B cell (primary cell): ENCODE measurements around the gene OSTC. TPM values are rescaled to one million over a fixed set of nuclear protein-coding genes. Genes with fewer than 3 reads are reported as not detected.
A peak's percentile ranks its signal among the peaks of the same experiment; 100 is the strongest.

Experiments
- ATAC-seq: fragments of 200-7000 bp; cut with Tn5 transposase; one replicate; pipeline ENCODE4 v1.10.0; 2021; ENCODE audit warnings: low read depth, mild to moderate bottlenecking, moderate number of reproducible peaks, moderate library complexity
- CTCF ChIA-PET: fragments of 350-600 bp; sonication (Branson Sonifier 250); formaldehyde crosslinking; loops from one replicate; lab custom pipeline; 2021; ENCODE audit warnings: antibody characterized with exemption, inconsistent platforms; lab: Charles Lee
- POLR2A ChIA-PET: fragments of 350-600 bp; sonication (Branson Sonifier 250); formaldehyde crosslinking; loops from one replicate; lab custom pipeline; 2021; ENCODE audit warnings: antibody characterized with exemption; lab: Charles Lee
- DNase-seq: peaks from one replicate; pipeline ENCODE4 v3.0.0; 2013
- H2AFZ ChIP-seq: 2 replicates; pipeline ENCODE4 v1.6.1; 2012; ENCODE audit warnings: mild to moderate bottlenecking, low read depth, low read length; ENCODE audit not compliant: insufficient read depth, poor library complexity, severe bottlenecking
- H3K27ac ChIP-seq, 2 donors: 1 replicate in 1 of 2; 2 replicates in 1 of 2; pipeline ENCODE4 v1.5.1; 2012 to 2013; ENCODE audit warnings: low read length in 2 of 2, mild to moderate bottlenecking in 2 of 2, moderate library complexity in 1 of 2
- H3K27me3 ChIP-seq, 4 experiments: fragments of 200-600 bp in 1 of 4; sonication (generic) in 1 of 4; replicated peaks in 1 of 4; 1 replicate in 2 of 4; 2 replicates in 2 of 4; pipeline versions ENCODE4 v1.6.1 to v1.7.0; 2013 to 2016; ENCODE audit warnings: low read length in 3 of 4, mild to moderate bottlenecking in 2 of 4, mixed read lengths in 1 of 4, moderate library complexity in 1 of 4; ENCODE audit not compliant: insufficient read depth in 4 of 4, control insufficient read depth in 3 of 4; ENCODE audit errors: control extremely low read depth in 1 of 4
- H3K36me3 ChIP-seq, 2 experiments: replicated peaks in 1 of 2; 1 replicate in 1 of 2; 2 replicates in 1 of 2; pipeline versions ENCODE4 v1.6.1 to v1.7.1; 2013; ENCODE audit warnings: low read length in 1 of 2; ENCODE audit not compliant: insufficient read depth in 2 of 2, control insufficient read depth in 1 of 2; ENCODE audit errors: control extremely low read depth in 1 of 2, extremely low read depth in 1 of 2
- H3K4me1 ChIP-seq, 2 donors: fragments of 200-600 bp in 1 of 2; sonication (generic) in 1 of 2; 1 replicate in 1 of 2; 2 replicates in 1 of 2; pipeline versions ENCODE4 v1.5.1 to v1.6.1; 2013 to 2017; ENCODE audit warnings: low read length in 2 of 2; ENCODE audit not compliant: control insufficient read depth in 2 of 2, insufficient read depth in 2 of 2
- H3K4me2 ChIP-seq: replicated peaks from 2 replicates; pipeline ENCODE3; 2012; ENCODE audit warnings: mild to moderate bottlenecking, low read depth, low read length; ENCODE audit not compliant: poor library complexity, severe bottlenecking
- H3K4me3 ChIP-seq, 5 experiments: fragments of 200-600 bp in 1 of 5; sonication (generic) in 1 of 5; 1 replicate in 3 of 5; 2 replicates in 2 of 5; pipeline versions ENCODE4 v1.5.1 to v1.7.0; 2011 to 2016; ENCODE audit warnings: low read length in 4 of 5, mild to moderate bottlenecking in 4 of 5, low read depth in 2 of 5, control low read depth in 1 of 5, moderate library complexity in 1 of 5; ENCODE audit not compliant: insufficient read depth in 1 of 5; ENCODE audit errors: control extremely low read depth in 1 of 5, extremely low read depth in 1 of 5
- H3K79me2 ChIP-seq: fragments of 200-600 bp; sonication (generic); one replicate; pipeline ENCODE4 v1.6.0; 2016; ENCODE audit warnings: low read length; ENCODE audit not compliant: control insufficient read depth, insufficient read depth
- H3K9ac ChIP-seq: fragments of 200-600 bp; sonication (generic); 2 replicates; pipeline ENCODE4 v1.6.1; 2017; ENCODE audit warnings: mild to moderate bottlenecking, low read length, moderate library complexity
- H3K9me3 ChIP-seq, 3 donors: one replicate each; pipeline versions ENCODE4 v1.6.1 to v1.7.1; 2013; ENCODE audit warnings: low read length in 2 of 3; ENCODE audit not compliant: control insufficient read depth in 2 of 3, insufficient read depth in 1 of 3; ENCODE audit errors: control extremely low read depth in 1 of 3
- H4K20me1 ChIP-seq: 2 replicates; pipeline ENCODE4 v1.6.0; 2012; ENCODE audit warnings: mild to moderate bottlenecking, low read length; ENCODE audit not compliant: insufficient read depth, control insufficient read depth, poor library complexity, severe bottlenecking
- H3K27ac Mint-ChIP-seq: one replicate; pipeline ENCODE4 v1.8.0; 2021; ENCODE audit warnings: mixed read lengths
- H3K27me3 Mint-ChIP-seq: one replicate; pipeline ENCODE4 v1.8.0; 2021; ENCODE audit warnings: mixed read lengths
- H3K4me1 Mint-ChIP-seq: one replicate; pipeline ENCODE4 v1.8.0; 2021; ENCODE audit warnings: mixed read lengths
- H3K4me3 Mint-ChIP-seq: one replicate; pipeline ENCODE4 v1.8.0; 2021; ENCODE audit warnings: mixed read lengths
- H3K9me3 Mint-ChIP-seq: one replicate; pipeline ENCODE4 v1.8.0; 2022; ENCODE audit warnings: mixed read lengths; ENCODE audit not compliant: insufficient read depth
- EZH2 ChIP-seq: IDR thresholded peaks from 2 replicates; pipeline ENCODE4 v1.6.1; 2012; ENCODE audit warnings: borderline replicate concordance, low read depth, mild to moderate bottlenecking, moderate library complexity, low read length; ENCODE audit not compliant: insufficient read depth, poor library complexity, severe bottlenecking
- WGBS: methylation state at CpG from one replicate; pipeline ENCODE4 v1.1.5; 2013; ENCODE audit warnings: missing lambda C conversion rate; ENCODE audit not compliant: insufficient coverage; 5-methylcytosine and 5-hydroxymethylcytosine counted together
- intact Hi-C: fragments of 100-400 bp; cut with micrococcal nuclease; formaldehyde crosslinking; loops from one replicate; pipeline ENCODE4 v1.10.0; 2022
- polyA plus RNA-seq: library from polyadenylated mRNA; depleted of rRNA; stranded (reverse); fragments of >200 nt; gene quantifications from 2 replicates; pipeline ENCODE4 v1.2.3, GENCODE V29; 2012
- total RNA-seq, 2 donors: library from RNA; stranded (reverse); fragments of 120-200 nt in 1 of 2; gene quantifications; 1 replicate in 1 of 2; 2 replicates in 1 of 2; pipeline versions ENCODE4 v1.2.3 to v1.2.4, GENCODE V29; 2013 to 2022
- TF ChIP-seq, protein P1 (sequence below): fragments of 200-600 bp; IDR thresholded peaks from one replicate; pipeline ENCODE4 v1.8.0; 2022; ENCODE audit warnings: antibody characterized with exemption, mild to moderate bottlenecking

OSTC gene
- total and polyA plus RNA-seq, 2 donors (not counting 1 experiment from before 2014, with no cell fraction given), result 33.3 to 38.9 TPM

DNA sequence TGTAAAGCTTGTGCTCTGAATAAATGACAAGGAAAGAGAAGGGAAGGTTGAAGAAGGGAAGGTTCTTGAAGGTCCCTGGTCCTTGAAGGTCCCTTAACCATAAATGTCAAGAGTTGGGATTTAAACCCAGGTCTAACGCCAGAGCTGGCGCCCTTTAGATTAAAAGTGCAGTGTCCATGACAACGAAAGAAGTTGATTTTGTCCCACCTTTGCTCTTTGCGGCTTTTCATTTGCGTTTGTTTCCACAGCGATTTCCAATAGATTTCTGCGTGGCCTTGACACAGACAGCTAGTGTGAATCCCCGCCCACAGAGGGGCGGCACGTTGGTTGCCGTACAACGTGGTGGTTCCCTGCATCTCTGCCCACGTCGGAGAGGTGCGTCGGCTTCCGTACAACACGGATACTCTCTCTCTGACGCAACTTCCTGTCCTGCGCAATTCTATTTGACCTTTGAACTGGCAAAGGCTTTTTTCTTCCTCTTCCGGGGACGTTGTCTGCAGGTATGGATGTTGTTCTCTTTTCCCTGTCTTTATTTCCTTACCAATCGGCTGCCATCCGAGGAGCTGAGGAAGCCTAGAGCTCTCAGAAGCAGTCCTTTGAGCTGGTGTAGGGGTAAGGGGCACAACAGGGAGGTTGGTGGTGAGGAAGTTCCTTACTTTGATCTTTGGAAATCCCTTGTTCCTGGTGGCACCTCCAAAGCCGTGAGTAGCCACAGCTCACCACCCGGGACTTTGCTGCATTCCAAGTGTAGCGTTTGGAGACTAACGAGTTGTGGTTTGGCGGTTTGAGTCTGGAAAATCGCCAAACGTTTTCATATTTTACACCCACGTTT is 30.1 kb upstream of the OSTC start, which contains the start of gene RPL34:
Gene RPL34, plus strand, starts transcription at position 476 of the 832 bp plus-strand sequence. CDS start 1,384 bp downstream, outside the sequence.
- under 1% methylated on average over 20 of the region's 32 CpGs for WGBS

More for the DNA sequence above, 30.1 kb upstream of the OSTC start, which contains the start of gene RPL34:
- Histone ChIP-seq H3K9me3 (peaks cover 0 to 3% (median 1%) of the 10 kb centered on the region in 3 donors), H3K36me3 (peaks cover 2 to 34% of the 10 kb centered on the region in 2 experiments), H3K9ac (peak within 1 kb of the TSS; percentile 94), H4K20me1 (peaks cover 17% of the 10 kb centered on the region), H3K27me3 (no peaks in the 10 kb centered on the region), H3K4me3 (peak within 1 kb of the TSS; percentile 86 to 100 (median 98)), H2AFZ (peak within 1 kb of the TSS; percentile 87), H3K4me1 (peaks cover 20 to 24% of the 10 kb centered on the region in 2 donors), H3K4me2 (peak within 1 kb of the TSS; percentile 84), H3K79me2 (peaks cover 10% of the 10 kb centered on the region), H3K27ac (peak within 1 kb of the TSS; percentile 87 to 88)
- intact Hi-C loops, result loop anchor here (1.0 to 10.0 kb wide), 5 partner anchors 30 to 1194 kb away; partner anchors contain the start of genes CYP2U1, GAR1, HADH and OSTC
- CTCF ChIA-PET, result interaction anchor here (1.8 kb wide), 1 partner anchor 30 kb away, joined by 7 read pairs; the partner anchor contains the start of gene OSTC
- ATAC-seq (peak; percentile 100), DNase-seq (peak; percentile 98)
- no peaks in the 10 kb centered on the region for H3K9me3 Mint-ChIP-seq
- peak within 1 kb of the TSS; percentile 96 for H3K4me3 Mint-ChIP-seq
- POLR2A ChIA-PET, result interaction anchor here (2.3 kb wide), 1 partner anchor 30 kb away, joined by 11 read pairs; the partner anchor contains the start of gene OSTC
- H3K27me3 Mint-ChIP-seq, result no peaks in the 10 kb centered on the region
- H3K27ac Mint-ChIP-seq, result peak within 1 kb of the TSS; percentile 93
- peaks cover 44% of the 10 kb centered on the region for H3K4me1 Mint-ChIP-seq
- TF ChIP-seq, protein P1, sequence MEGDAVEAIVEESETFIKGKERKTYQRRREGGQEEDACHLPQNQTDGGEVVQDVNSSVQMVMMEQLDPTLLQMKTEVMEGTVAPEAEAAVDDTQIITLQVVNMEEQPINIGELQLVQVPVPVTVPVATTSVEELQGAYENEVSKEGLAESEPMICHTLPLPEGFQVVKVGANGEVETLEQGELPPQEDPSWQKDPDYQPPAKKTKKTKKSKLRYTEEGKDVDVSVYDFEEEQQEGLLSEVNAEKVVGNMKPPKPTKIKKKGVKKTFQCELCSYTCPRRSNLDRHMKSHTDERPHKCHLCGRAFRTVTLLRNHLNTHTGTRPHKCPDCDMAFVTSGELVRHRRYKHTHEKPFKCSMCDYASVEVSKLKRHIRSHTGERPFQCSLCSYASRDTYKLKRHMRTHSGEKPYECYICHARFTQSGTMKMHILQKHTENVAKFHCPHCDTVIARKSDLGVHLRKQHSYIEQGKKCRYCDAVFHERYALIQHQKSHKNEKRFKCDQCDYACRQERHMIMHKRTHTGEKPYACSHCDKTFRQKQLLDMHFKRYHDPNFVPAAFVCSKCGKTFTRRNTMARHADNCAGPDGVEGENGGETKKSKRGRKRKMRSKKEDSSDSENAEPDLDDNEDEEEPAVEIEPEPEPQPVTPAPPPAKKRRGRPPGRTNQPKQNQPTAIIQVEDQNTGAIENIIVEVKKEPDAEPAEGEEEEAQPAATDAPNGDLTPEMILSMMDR, result no peak
- no peak for TF ChIP-seq EZH2
